Measurements from ENCODE around the gene CDCA8.

DNA sequence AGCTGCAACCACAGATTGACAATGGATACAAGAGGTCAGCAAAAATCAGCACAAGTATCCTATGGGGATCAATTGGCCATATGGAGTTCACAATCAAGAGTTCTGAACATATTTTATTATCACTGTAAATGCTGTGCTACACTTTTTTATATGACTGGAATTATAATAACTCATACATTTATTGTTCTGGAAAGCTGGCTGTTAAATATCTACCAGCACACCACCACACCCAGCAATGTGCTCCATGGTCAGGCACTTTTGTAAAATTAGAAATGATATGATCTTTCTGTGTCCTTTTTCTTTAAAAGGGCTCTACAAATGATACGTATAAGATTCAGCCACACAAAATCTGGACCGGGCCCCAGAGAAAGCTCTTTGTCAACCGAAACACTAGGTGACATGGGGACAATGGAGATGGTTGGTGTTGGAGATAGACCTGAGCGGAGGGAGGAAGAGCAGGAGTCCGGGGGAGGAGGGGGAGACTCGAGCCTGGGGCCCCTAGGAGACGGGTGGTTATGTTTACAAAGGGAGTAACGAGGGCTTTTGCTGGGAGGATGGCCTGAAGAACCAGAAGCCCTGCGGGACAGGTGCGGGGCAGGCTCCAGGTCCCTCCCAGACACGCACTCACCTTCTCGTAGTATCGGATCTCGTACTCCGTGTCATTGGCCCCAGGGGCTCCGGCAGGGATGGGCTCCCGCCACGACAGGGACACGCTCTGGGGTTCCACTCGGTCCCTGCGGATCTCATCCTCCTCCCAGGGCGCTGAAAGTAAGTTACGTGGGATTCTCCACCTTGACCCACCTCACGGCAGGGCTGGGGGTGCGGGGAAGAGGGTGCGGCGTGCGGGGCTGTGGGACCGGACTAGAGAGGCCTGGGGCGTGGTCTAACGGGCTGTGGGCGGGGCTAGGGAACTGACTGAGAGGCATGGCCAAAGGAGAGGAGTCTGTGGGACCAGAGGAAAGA is 42.6 kb downstream of the CDCA8 start:
- TF ChIP-seq CTCF (IDR thresholded peaks at IDR 0.05) (no peak), POLR2A (IDR thresholded peaks at IDR 0.05) (no peak), POLR2AphosphoS5 (IDR thresholded peaks at IDR 0.05) (no peak)

Measured in stomach (tissue), 4 donors.